OCI-LY3 (cell line): ENCODE measurements around the gene ACOX3.

ENCODE experiments used
- H2AFZ ChIP-seq: fragments of 200-600, 300-600 bp; shearing (Covaris generic); 2 replicates; pipeline ENCODE4 v1.6.0; 2014; ENCODE audit warnings: antibody characterized with exemption, low read depth, low read length
- H3K27ac ChIP-seq: fragments of 200-600, 300-600 bp; sonication (generic); 2 replicates; pipeline ENCODE4 v1.5.1; 2014; ENCODE audit warnings: mild to moderate bottlenecking, low read length, moderate library complexity, mixed read lengths
- H3K27me3 ChIP-seq: fragments of 200-600, 300-600 bp; sonication (generic); 2 replicates; pipeline ENCODE4 v1.6.1; 2014; ENCODE audit warnings: low read depth, low read length, mixed read lengths
- H3K36me3 ChIP-seq: fragments of 200-600, 300-600 bp; sonication (generic); replicated peaks from 2 replicates; pipeline ENCODE3; 2014; ENCODE audit warnings: low read depth, low read length, mixed read lengths
- H3K4me1 ChIP-seq: fragments of 300-600, 200-600 bp; sonication (generic); 2 replicates; pipeline ENCODE4 v1.6.1; 2014; ENCODE audit warnings: low read length, mixed read lengths
- H3K4me2 ChIP-seq: fragments of 200-600, 300-600 bp; sonication (generic); 2 replicates; pipeline ENCODE4 v1.6.1; 2014; ENCODE audit warnings: low read length, mixed read lengths
- H3K4me3 ChIP-seq: fragments of 300-600, 200-600 bp; sonication (generic); 2 replicates; pipeline ENCODE4 v1.5.1; 2014; ENCODE audit warnings: antibody characterized with exemption, mild to moderate bottlenecking, low read length, moderate library complexity
- H3K79me2 ChIP-seq: fragments of 300-600, 200-600 bp; shearing (Covaris generic); 2 replicates; pipeline ENCODE4 v1.6.1; 2014; ENCODE audit warnings: mild to moderate bottlenecking, low read length, mixed read lengths
- H3K9ac ChIP-seq: fragments of 300-600, 200-600 bp; shearing (Covaris generic); 2 replicates; pipeline ENCODE4 v1.6.0; 2014; ENCODE audit warnings: mild to moderate bottlenecking, low read length, moderate library complexity
- H3K9me3 ChIP-seq: fragments of 200-600, 300-600 bp; shearing (Covaris generic); 2 replicates; pipeline ENCODE4 v1.6.1; 2014; ENCODE audit warnings: low read length, mixed read lengths; ENCODE audit not compliant: insufficient read depth
- H4K20me1 ChIP-seq: fragments of 200-600, 300-600 bp; sonication (generic); 2 replicates; pipeline ENCODE4 v1.6.1; 2016; ENCODE audit warnings: low read length, mixed read lengths; ENCODE audit not compliant: insufficient read depth
- CTCF ChIP-seq: fragments of 200-600, 300-600 bp; sonication (generic); IDR thresholded peaks from 2 replicates; pipeline ENCODE4 v1.5.1; 2014; ENCODE audit warnings: antibody characterized with exemption, low read length, low read depth
- EZH2phosphoT487 ChIP-seq: fragments of 200-600 bp; shearing (Covaris generic); IDR thresholded peaks from 2 replicates; pipeline ENCODE4 v1.6.1; 2018; ENCODE audit warnings: antibody characterized with exemption, mixed run types, low read depth

Gene ACOX3

DNA sequence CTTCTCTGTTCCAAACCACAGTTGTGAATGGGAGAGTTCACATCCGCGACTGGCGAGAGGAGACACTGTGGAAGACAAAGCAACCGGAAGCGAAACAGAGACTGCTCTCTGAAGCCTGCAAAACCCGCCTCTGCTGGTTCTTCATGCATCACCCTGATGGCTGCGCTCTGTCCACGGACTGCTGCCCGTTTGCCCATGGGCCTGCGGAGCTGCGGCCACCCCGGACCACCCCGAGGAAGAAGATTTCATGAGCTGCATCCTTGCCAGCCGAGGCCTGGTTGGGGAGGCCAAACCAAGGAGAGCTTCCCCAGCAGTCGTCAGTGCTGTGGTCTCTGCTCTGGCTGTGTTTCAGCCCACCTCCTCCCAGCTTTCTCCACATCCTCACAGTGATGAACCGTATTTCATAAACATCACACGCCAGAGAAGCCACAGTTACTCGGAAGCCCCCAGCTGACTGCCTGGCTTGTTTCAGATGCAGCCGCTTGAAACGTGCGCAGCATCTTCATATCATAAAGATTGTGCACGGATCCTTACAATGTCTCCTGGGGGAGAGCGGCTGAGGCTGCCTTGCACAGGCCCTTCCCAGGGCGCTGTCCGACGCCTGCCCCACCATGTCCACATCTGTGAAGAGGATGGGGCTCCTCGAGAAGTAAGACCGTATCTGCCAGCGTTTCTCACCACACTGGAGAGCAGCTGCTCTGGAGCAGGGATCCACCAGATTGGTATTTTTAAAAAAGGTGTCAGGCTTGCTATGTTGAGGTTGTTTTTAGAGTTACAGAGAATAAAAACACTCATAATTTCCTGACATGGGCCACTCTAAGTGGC lies 35.4 kb upstream of the ACOX3 start:
- peaks cover 12% of the 10 kb centered on the region for H3K36me3 ChIP-seq
- peak overlapping the region; percentile 51 for H3K27ac ChIP-seq
- no peaks in the 10 kb centered on the region for H4K20me1 ChIP-seq
- H3K27me3 ChIP-seq: no peaks in the 10 kb centered on the region
- peaks cover 11% of the 10 kb centered on the region for H3K4me1 ChIP-seq
- H3K9ac ChIP-seq: peak overlapping the region; percentile 19; the same call in 1 of the 2 replicates
- H3K4me3 ChIP-seq: peak overlapping the region; percentile 40
- no peak overlapping the region for H2AFZ ChIP-seq
- H3K9me3 ChIP-seq: no peaks in the 10 kb centered on the region
- TF ChIP-seq EZH2phosphoT487: no peak
- TF ChIP-seq CTCF: no peak
- H3K4me2 ChIP-seq: peak overlapping the region; percentile 56
- H3K79me2 ChIP-seq: no peaks in the 10 kb centered on the region

DNA sequence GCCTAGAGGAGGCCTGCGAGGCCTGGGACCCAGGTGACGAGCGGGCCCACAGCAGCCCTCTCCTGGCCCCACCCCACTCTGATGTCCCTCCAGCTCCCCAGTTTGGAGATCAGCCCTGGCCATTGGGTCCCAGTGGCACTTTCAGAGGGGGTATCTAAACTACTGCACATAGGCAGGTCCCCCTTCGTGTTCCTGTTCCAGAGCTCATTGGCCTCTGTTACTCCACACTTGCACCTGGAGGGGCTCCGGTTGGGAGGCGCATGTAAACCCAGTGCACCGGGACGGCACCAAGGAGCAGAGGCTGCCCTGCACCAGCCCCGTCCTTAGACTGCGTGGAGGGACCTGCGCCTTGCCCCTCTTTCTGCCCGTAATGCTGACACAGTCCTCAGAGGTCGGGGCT lies 34.3 kb upstream of the ACOX3 start:
- Histone ChIP-seq H3K4me2 (no peak overlapping the region), H3K9ac (no peak overlapping the region), H3K4me1 (peaks cover 11% of the 10 kb centered on the region), H3K27me3 (no peaks in the 10 kb centered on the region), H2AFZ (no peak overlapping the region), H3K79me2 (no peaks in the 10 kb centered on the region), H3K36me3 (peaks cover 13% of the 10 kb centered on the region), H3K27ac (no peak overlapping the region), H3K9me3 (no peaks in the 10 kb centered on the region), H4K20me1 (no peaks in the 10 kb centered on the region), H3K4me3 (no peak overlapping the region)
- TF ChIP-seq CTCF (no peak), EZH2phosphoT487 (no peak)

- Histone ChIP-seq H3K79me2 (no peaks in the 10 kb centered on the region), H2AFZ (no peak overlapping the region), H3K4me3 (no peak overlapping the region), H3K4me1 (peaks cover 11% of the 10 kb centered on the region), H3K27me3 (no peaks in the 10 kb centered on the region), H3K27ac (no peak overlapping the region), H3K36me3 (peaks cover 17% of the 10 kb centered on the region), H3K4me2 (no peak overlapping the region), H3K9ac (no peak overlapping the region), H3K9me3 (no peaks in the 10 kb centered on the region), H4K20me1 (no peaks in the 10 kb centered on the region)
- TF ChIP-seq EZH2phosphoT487 (no peak), CTCF (no peak)
These were observed 33.5 kb upstream of the ACOX3 start for GRCh38 chr4:8473920-8474590.

GRCh38 chr4:8473198-8473919 lies 32.8 kb upstream of the ACOX3 start:
- H3K27me3 ChIP-seq: no peaks in the 10 kb centered on the region
- no peak overlapping the region for H3K4me3 ChIP-seq
- H4K20me1 ChIP-seq: no peaks in the 10 kb centered on the region
- no peak overlapping the region for H2AFZ ChIP-seq
- TF ChIP-seq EZH2phosphoT487: no peak
- TF ChIP-seq CTCF: no peak
- H3K9me3 ChIP-seq: no peaks in the 10 kb centered on the region
- no peak overlapping the region for H3K27ac ChIP-seq
- H3K9ac ChIP-seq: no peak overlapping the region
- H3K36me3 ChIP-seq: peaks cover 22% of the 10 kb centered on the region
- H3K4me2 ChIP-seq: no peak overlapping the region
- H3K79me2 ChIP-seq: no peaks in the 10 kb centered on the region
- peaks cover 11% of the 10 kb centered on the region for H3K4me1 ChIP-seq
